SK-N-SH treated with all-trans-retinoic acid at 6 μM for 48 hours (cell line): ENCODE measurements around the gene ARSK.

Experiments used
- ATAC-seq: fragments of 200-7000 bp; cut with Tn5 transposase; 3 replicates; pipeline ENCODE4 v1.9.1; 2020; ENCODE audit warnings: mild to moderate bottlenecking, moderate library complexity
- BACH2 ChIP-seq: fragments of 250-450 bp; sonication (Bioruptor Pico); IDR thresholded peaks from 2 replicates; pipeline ENCODE4 v1.9.0; 2021; ENCODE audit warnings: mild to moderate bottlenecking, borderline replicate concordance
- CSDC2 ChIP-seq: fragments of 250-450 bp; sonication (Bioruptor Pico); IDR thresholded peaks from 2 replicates; pipeline ENCODE4 v1.5.0; 2020; ENCODE audit warnings: mild to moderate bottlenecking, moderate library complexity
- ESRRG ChIP-seq: fragments of 250-450 bp; sonication (Bioruptor Pico); IDR thresholded peaks from 2 replicates; pipeline ENCODE4 v1.6.1; 2021; ENCODE audit warnings: mild to moderate bottlenecking
- OSR1 ChIP-seq: fragments of 250-450 bp; sonication (Bioruptor Pico); IDR thresholded peaks from 2 replicates; pipeline ENCODE4 v1.8.0; 2022; ENCODE audit warnings: moderate library complexity, mild to moderate bottlenecking, inconsistent platforms
- POU6F1 ChIP-seq: fragments of 250-450 bp; sonication (Bioruptor Pico); IDR thresholded peaks from 2 replicates; pipeline ENCODE4 v1.8.0; 2021; ENCODE audit warnings: low read depth, mild to moderate bottlenecking, moderate library complexity, borderline replicate concordance
- SNAI2 ChIP-seq: fragments of 250-450 bp; sonication (Bioruptor Pico); IDR thresholded peaks from 2 replicates; pipeline ENCODE4 v1.5.0; 2020; ENCODE audit warnings: mild to moderate bottlenecking, moderate library complexity
- ZC3H10 ChIP-seq: fragments of 250-450 bp; sonication (Bioruptor Pico); IDR thresholded peaks from 2 replicates; pipeline ENCODE4 v1.5.1; 2021; ENCODE audit warnings: mild to moderate bottlenecking, moderate library complexity
- ZFP30 ChIP-seq: fragments of 450-650 bp; formaldehyde crosslinking; IDR thresholded peaks from 2 replicates; pipeline ENCODE4 v1.5.0; 2022; ENCODE audit warnings: mild to moderate bottlenecking, moderate library complexity
- ZNF565 ChIP-seq: fragments of 450-650 bp; formaldehyde crosslinking; conservative IDR thresholded peaks from 2 replicates; pipeline ENCODE4 v1.5.0; 2020; ENCODE audit warnings: low read depth, mild to moderate bottlenecking, moderate library complexity
- ZNF8 ChIP-seq: fragments of 450-650 bp; formaldehyde crosslinking; IDR thresholded peaks from 2 replicates; pipeline ENCODE4 v1.5.0; 2020; ENCODE audit warnings: mild to moderate bottlenecking, moderate library complexity
- TF ChIP-seq, protein P1 (sequence below): fragments of 250-450 bp; sonication (Bioruptor Pico); IDR thresholded peaks from 2 replicates; pipeline ENCODE4 v1.5.1; 2021; ENCODE audit warnings: mild to moderate bottlenecking, moderate library complexity
- TF ChIP-seq, protein P2 (sequence below): fragments of 250-450 bp; sonication (Bioruptor Pico); IDR thresholded peaks from 2 replicates; pipeline ENCODE4 v1.5.1; 2020; ENCODE audit warnings: low read depth, mild to moderate bottlenecking, moderate library complexity
- TF ChIP-seq, protein P3 (sequence below): fragments of 250-450 bp; sonication (Bioruptor Pico); IDR thresholded peaks from 2 replicates; pipeline ENCODE4 v1.5.0; 2020; ENCODE audit warnings: mild to moderate bottlenecking, moderate library complexity

ARSK gene

DNA sequence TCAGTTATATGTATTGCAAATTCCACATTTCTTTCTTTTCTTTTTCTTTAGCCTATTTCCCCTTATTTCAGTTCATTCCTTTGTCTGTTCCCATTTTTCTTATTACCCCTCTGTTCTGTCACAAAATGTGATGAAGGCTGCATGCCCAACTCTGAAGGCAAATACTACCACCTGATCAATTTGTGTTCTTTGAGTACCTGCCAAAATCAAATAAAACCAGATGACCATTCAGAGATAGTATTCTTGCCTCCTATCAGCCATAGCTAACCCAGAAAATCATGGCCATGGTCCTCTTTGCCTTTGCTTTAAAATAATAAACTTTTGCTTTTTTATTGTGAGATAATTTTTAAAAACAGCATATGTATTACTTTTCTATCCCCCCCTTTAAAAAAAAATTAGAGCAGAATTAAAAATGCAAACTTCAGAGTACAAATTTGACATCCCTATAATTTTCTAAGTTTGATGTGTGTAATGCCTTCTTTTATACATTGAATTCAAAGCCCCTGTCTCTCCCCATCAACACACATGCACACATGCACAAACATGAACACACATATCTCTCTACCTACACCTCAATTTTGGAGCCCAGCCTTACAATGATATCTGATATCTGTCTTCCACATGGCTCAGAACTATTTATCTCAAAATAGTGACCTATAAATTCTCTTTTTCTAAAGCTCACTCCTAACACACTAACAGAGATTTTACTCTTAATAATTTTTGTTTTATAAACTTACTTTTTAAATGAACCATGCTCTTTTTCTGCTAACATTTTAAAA lies 95.1 kb downstream of the ARSK start:
- no peak for ATAC-seq
- TF ChIP-seq SNAI2 (no peak), CSDC2 (CRISPR knock-in tag) (no peak), ZC3H10 (no peak), ZFP30 (no peak), OSR1 (CRISPR knock-in tag) (no peak), ESRRG (CRISPR knock-in tag) (no peak), ZNF8 (CRISPR knock-in tag) (no peak)
- TF ChIP-seq, protein P1, sequence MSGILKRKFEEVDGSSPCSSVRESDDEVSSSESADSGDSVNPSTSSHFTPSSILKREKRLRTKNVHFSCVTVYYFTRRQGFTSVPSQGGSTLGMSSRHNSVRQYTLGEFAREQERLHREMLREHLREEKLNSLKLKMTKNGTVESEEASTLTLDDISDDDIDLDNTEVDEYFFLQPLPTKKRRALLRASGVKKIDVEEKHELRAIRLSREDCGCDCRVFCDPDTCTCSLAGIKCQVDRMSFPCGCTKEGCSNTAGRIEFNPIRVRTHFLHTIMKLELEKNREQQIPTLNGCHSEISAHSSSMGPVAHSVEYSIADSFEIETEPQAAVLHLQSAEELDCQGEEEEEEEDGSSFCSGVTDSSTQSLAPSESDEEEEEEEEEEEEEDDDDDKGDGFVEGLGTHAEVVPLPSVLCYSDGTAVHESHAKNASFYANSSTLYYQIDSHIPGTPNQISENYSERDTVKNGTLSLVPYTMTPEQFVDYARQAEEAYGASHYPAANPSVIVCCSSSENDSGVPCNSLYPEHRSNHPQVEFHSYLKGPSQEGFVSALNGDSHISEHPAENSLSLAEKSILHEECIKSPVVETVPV = no peak

DNA sequence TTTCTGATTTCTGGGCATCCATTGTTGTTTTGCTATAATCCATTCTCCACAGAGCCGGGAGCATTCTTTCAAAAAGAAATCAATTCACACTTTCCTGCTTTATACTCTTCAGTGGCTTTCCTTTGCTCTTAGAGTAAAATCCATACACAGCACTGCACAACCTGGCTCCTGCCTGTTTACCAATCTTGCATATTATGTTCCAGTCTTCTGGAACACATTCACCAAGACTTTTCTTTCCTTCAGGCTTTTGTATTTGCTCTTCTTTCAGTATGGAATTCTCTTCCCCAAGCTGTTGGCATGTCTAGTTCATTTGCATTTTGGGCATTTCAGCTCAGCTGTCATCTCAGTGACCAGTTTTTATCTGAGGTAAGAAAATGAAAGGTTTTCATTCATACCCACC lies 97.9 kb downstream of the ARSK start:
- TF ChIP-seq BACH2 (CRISPR knock-in tag) = no peak
- no peak for ATAC-seq

DNA sequence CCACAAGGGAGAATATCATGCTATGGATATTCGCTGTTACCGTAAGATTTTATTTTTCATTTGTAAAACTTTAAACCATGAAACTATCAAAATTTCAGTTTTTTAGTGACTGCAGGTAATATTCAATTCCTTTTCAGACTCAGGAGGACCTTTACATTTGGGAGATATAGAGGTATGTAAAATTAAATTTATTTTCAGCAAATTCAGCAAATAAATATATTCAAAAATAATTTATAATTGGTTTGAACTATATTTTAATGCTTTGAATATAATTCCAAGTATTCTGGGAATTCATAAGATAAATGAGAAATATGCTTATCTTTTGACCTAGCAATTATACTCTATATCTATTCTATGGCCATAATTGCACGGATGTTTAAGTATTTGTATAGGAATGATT lies 99.3 kb downstream of the ARSK start:
- no peak for TF ChIP-seq ZNF565 (CRISPR knock-in tag)
- TF ChIP-seq, protein P2, sequence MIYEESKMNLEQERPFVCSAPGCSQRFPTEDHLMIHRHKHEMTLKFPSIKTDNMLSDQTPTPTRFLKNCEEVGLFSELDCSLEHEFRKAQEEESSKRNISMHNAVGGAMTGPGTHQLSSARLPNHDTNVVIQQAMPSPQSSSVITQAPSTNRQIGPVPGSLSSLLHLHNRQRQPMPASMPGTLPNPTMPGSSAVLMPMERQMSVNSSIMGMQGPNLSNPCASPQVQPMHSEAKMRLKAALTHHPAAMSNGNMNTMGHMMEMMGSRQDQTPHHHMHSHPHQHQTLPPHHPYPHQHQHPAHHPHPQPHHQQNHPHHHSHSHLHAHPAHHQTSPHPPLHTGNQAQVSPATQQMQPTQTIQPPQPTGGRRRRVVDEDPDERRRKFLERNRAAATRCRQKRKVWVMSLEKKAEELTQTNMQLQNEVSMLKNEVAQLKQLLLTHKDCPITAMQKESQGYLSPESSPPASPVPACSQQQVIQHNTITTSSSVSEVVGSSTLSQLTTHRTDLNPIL (CRISPR knock-in tag) = no peak
- no peak for TF ChIP-seq POU6F1 (CRISPR knock-in tag)
- TF ChIP-seq ESRRG (CRISPR knock-in tag) = no peak
- TF ChIP-seq, protein P3, sequence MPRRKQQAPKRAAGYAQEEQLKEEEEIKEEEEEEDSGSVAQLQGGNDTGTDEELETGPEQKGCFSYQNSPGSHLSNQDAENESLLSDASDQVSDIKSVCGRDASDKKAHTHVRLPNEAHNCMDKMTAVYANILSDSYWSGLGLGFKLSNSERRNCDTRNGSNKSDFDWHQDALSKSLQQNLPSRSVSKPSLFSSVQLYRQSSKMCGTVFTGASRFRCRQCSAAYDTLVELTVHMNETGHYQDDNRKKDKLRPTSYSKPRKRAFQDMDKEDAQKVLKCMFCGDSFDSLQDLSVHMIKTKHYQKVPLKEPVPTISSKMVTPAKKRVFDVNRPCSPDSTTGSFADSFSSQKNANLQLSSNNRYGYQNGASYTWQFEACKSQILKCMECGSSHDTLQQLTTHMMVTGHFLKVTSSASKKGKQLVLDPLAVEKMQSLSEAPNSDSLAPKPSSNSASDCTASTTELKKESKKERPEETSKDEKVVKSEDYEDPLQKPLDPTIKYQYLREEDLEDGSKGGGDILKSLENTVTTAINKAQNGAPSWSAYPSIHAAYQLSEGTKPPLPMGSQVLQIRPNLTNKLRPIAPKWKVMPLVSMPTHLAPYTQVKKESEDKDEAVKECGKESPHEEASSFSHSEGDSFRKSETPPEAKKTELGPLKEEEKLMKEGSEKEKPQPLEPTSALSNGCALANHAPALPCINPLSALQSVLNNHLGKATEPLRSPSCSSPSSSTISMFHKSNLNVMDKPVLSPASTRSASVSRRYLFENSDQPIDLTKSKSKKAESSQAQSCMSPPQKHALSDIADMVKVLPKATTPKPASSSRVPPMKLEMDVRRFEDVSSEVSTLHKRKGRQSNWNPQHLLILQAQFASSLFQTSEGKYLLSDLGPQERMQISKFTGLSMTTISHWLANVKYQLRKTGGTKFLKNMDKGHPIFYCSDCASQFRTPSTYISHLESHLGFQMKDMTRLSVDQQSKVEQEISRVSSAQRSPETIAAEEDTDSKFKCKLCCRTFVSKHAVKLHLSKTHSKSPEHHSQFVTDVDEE (CRISPR knock-in tag) = no peak
- no peak for TF ChIP-seq ZNF8 (CRISPR knock-in tag)
- no peak for ATAC-seq
